DND-41 (cell line): ENCODE data around the gene TBL1XR1.

Experiments used
- ATAC-seq: fragments of 200-7000 bp; cut with Tn5 transposase; 3 replicates; pipeline ENCODE4 v1.9.1; 2021; ENCODE audit warnings: low read depth; ENCODE audit not compliant: insufficient read depth
- DNase-seq: peaks from one replicate; pipeline ENCODE4 v3.0.0-alpha.2; 2020
- H2AFZ ChIP-seq: 2 replicates; pipeline ENCODE4 v1.6.0; 2012; ENCODE audit warnings: low read depth, low read length
- H3K27ac ChIP-seq: 2 replicates; pipeline ENCODE4 v1.5.1; 2012; ENCODE audit warnings: low read length, inconsistent platforms
- H3K27me3 ChIP-seq: fragments of 200-600 bp; sonication (generic); 2 replicates; pipeline ENCODE4 v1.6.0; 2012; ENCODE audit warnings: low read length, mild to moderate bottlenecking, inconsistent platforms; ENCODE audit not compliant: insufficient read depth, poor library complexity
- H3K36me3 ChIP-seq: 2 replicates; pipeline ENCODE4 v1.5.1; 2012; ENCODE audit warnings: low read length, inconsistent platforms; ENCODE audit not compliant: insufficient read depth
- H3K4me1 ChIP-seq: 2 replicates; pipeline ENCODE4 v1.5.1; 2012; ENCODE audit warnings: mild to moderate bottlenecking, low read length; ENCODE audit not compliant: insufficient read depth
- H3K4me2 ChIP-seq: 2 replicates; pipeline ENCODE4 v1.6.0; 2012; ENCODE audit warnings: mild to moderate bottlenecking, moderate library complexity, low read length, inconsistent platforms; ENCODE audit not compliant: insufficient read depth
- H3K4me3 ChIP-seq, 2 experiments: fragments of 200-600 bp in 1 of 2; shearing (Covaris generic) in 1 of 2; 2 replicates each; pipeline ENCODE4 v1.5.1; 2012 to 2016; ENCODE audit warnings: inconsistent platforms in 2 of 2, low read length in 2 of 2, mild to moderate bottlenecking in 2 of 2, low read depth in 1 of 2, moderate library complexity in 1 of 2
- H3K79me2 ChIP-seq: 2 replicates; pipeline ENCODE4 v1.6.0; 2012; ENCODE audit warnings: low read length, inconsistent platforms; ENCODE audit not compliant: insufficient read depth
- H3K9ac ChIP-seq: 2 replicates; pipeline ENCODE4 v1.6.0; 2012; ENCODE audit warnings: low read depth, mild to moderate bottlenecking, inconsistent platforms, low read length, moderate library complexity
- H3K9me3 ChIP-seq: 2 replicates; pipeline ENCODE4 v1.5.1; 2012; ENCODE audit warnings: low read length, moderate library complexity, mild to moderate bottlenecking, inconsistent platforms; ENCODE audit not compliant: insufficient read depth, severe bottlenecking
- H4K20me1 ChIP-seq: 2 replicates; pipeline ENCODE4 v1.6.0; 2012; ENCODE audit warnings: low read length; ENCODE audit not compliant: insufficient read depth
- CTCF ChIP-seq: IDR thresholded peaks from 2 replicates; pipeline ENCODE4 v1.5.1; 2012; ENCODE audit warnings: borderline replicate concordance, low read length, moderate library complexity, mild to moderate bottlenecking; ENCODE audit not compliant: poor library complexity, severe bottlenecking; ENCODE audit errors: extremely low read depth
- EZH2 ChIP-seq: IDR thresholded peaks from 3 replicates; pipeline ENCODE4 v1.6.1; 2012; ENCODE audit warnings: borderline replicate concordance, low read depth, mild to moderate bottlenecking, moderate library complexity, low read length, inconsistent platforms; ENCODE audit not compliant: severe bottlenecking

Gene TBL1XR1

GRCh38 chr3:177124882-177125281 is 72.4 kb downstream of the TBL1XR1 start:
- Histone ChIP-seq H3K79me2 (peaks cover 100% of the 10 kb centered on the region), H3K4me3 (no peak overlapping the region), H3K4me2 (no peak overlapping the region), H3K27ac (no peak overlapping the region), H2AFZ (no peak overlapping the region), H4K20me1 (peaks cover 82% of the 10 kb centered on the region), H3K27me3 (no peaks in the 10 kb centered on the region), H3K36me3 (peaks cover 4% of the 10 kb centered on the region; the same call in 1 of the 2 replicates), H3K9ac (no peak overlapping the region), H3K4me1 (no peaks in the 10 kb centered on the region), H3K9me3 (no peaks in the 10 kb centered on the region)
- DNase-seq (no peak), ATAC-seq (no peak)
- no peak for TF ChIP-seq EZH2
- TF ChIP-seq CTCF: no peak

- Histone ChIP-seq H2AFZ (no peak overlapping the region), H3K27ac (no peak overlapping the region), H3K9me3 (no peaks in the 10 kb centered on the region), H3K4me3 (no peak overlapping the region), H4K20me1 (peaks cover 82% of the 10 kb centered on the region), H3K9ac (no peak overlapping the region), H3K4me1 (no peaks in the 10 kb centered on the region), H3K27me3 (no peaks in the 10 kb centered on the region), H3K36me3 (peaks cover 4% of the 10 kb centered on the region; the same call in 1 of the 2 replicates), H3K4me2 (no peak overlapping the region), H3K79me2 (peaks cover 100% of the 10 kb centered on the region)
- TF ChIP-seq CTCF (no peak), EZH2 (no peak)
- no peak for ATAC-seq
- no peak for DNase-seq
These were observed 73.5 kb downstream of the TBL1XR1 start for GRCh38 chr3:177123822-177124221.

DNA sequence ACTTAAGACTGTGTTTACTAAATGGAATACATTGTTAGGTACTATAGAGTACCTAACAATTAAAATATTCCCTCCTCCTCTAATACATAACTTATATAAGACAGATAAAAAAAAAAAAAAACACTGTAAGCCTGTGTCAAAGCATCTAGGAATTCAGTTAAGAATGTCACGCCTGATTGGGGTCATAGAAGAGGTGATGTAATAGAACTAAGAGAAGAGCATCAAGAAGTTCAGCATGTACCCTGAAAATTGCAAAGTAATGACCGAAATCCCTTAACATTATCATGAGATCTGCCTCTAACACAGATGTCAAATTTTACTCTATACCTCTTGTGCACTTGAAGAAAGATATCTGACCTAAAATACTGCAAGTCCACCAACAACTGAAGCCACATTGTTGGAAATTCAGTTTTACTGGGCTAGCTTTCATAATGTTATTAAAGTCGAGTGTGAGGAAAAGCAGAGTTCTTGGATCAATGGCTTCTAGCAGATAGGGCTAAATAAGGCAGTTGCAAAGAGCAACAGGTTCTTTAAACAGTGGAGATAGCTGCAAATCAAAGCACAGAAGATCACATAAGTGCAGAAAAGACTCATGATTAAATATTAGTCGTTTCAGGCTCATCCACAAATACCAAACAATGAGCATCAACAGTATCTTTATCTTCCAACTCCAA is 75.0 kb downstream of the TBL1XR1 start:
- no peaks in the 10 kb centered on the region for H3K36me3 ChIP-seq
- ATAC-seq (no peak), DNase-seq (no peak)
- no peak overlapping the region for H3K9ac ChIP-seq
- peaks cover 81% of the 10 kb centered on the region for H4K20me1 ChIP-seq
- H3K9me3 ChIP-seq: no peaks in the 10 kb centered on the region
- H3K27me3 ChIP-seq: no peaks in the 10 kb centered on the region
- no peaks in the 10 kb centered on the region for H3K4me1 ChIP-seq
- H3K27ac ChIP-seq: no peak overlapping the region
- no peak overlapping the region for H3K4me3 ChIP-seq
- peaks cover 100% of the 10 kb centered on the region for H3K79me2 ChIP-seq
- H3K4me2 ChIP-seq: no peak overlapping the region
- H2AFZ ChIP-seq: no peak overlapping the region
- TF ChIP-seq EZH2 (no peak), CTCF (no peak)

DNA sequence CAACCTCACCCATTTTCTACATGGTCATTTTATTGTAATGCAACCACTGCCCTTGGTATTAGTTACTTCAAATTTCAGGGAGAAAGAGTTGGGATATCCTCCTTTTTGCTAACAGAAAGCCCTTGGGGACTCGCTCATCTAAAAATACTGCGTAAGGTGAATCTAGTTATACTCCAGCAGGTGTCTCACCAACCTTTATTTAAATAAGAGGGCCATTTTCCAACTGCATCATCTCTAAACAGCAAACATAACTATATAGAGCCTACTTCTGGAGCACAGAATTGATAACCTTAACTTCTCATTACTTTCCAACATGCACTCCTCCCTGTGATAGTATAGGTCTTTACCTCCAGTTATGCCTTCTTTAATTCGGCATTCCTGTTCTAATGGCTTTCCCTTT is 77.5 kb downstream of the TBL1XR1 start:
- Histone ChIP-seq H2AFZ (no peak overlapping the region), H3K9me3 (no peaks in the 10 kb centered on the region), H4K20me1 (peaks cover 81% of the 10 kb centered on the region), H3K9ac (no peak overlapping the region), H3K4me2 (no peak overlapping the region), H3K4me3 (no peak overlapping the region), H3K36me3 (no peaks in the 10 kb centered on the region), H3K27ac (no peak overlapping the region), H3K79me2 (peaks cover 100% of the 10 kb centered on the region), H3K4me1 (no peaks in the 10 kb centered on the region), H3K27me3 (no peaks in the 10 kb centered on the region)
- DNase-seq (no peak), ATAC-seq (no peak)
- TF ChIP-seq EZH2 (no peak), CTCF (no peak)
